ENCODE measurements around the gene SLC26A6. TPM values are rescaled to one million over a fixed set of nuclear protein-coding genes. Genes with fewer than 3 reads are reported as not detected.

SLC26A6 gene
- total RNA-seq, 1 donor from 2014 or later, result 45.5 TPM

DNA sequence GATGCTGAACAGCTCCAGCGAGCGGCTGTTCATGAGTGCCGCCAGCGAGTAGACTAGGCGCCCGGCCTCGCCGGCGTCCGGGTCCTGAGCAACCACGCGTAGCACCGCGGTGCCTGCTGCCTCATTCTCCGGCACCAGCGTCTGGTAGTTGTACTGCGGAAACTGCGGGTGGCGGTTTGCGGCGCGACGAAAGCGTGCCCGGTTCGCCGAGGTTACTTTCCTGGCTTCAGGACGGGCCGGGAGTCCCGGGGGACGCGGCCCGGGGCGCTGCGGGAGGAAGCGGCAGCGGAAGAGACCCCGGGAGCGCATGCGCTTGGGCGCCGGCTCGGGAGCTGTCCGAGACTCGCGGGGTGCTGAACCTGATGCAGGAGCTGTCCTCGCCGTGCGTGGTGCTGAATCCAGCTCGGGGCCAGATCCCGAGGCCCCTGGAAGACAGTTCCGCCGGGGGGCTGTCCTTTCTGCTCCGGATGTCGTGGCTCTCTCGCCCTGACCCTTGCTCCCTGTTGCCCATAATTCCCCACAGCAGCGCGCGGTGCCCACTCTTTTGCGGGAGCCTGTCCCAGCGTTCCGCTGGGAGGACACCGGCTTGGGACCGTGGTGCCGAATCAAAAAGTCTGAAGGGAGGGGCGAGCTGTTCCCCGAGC lies 26.4 kb upstream of the SLC26A6 start:
- DNase-seq (ENCODE audit: low read depth), result no peak

DNA sequence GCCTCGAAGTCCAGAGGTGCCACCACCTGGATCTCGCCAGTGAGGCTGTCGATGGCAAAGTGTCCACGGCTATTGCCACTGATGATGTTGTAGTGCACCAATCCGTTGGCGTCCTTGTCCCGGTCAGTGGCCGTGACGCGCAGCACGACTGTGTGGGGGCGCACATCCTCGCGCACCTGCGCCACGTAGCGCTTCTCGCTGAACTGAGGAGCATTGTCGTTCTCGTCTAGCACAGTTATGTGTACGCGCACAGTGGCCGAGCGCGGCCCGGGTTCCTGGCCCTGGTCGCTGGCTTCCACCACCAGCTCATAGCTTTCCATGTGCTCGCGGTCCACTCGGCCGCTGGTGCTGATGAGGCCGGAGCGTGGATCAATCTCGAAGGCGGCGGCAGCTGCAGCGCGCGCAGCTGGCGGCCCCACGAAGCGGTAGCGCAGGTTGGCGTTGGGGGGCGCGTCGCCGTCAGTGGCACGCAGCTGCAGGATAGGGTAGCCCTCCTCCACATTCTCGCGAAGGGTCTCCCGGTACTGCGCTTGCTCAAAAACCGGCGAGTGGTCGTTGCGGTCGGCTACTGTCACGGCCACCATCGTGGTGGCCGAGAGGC lies 25.6 kb upstream of the SLC26A6 start:
- no peak for DNase-seq (ENCODE audit: low read depth)

DNA sequence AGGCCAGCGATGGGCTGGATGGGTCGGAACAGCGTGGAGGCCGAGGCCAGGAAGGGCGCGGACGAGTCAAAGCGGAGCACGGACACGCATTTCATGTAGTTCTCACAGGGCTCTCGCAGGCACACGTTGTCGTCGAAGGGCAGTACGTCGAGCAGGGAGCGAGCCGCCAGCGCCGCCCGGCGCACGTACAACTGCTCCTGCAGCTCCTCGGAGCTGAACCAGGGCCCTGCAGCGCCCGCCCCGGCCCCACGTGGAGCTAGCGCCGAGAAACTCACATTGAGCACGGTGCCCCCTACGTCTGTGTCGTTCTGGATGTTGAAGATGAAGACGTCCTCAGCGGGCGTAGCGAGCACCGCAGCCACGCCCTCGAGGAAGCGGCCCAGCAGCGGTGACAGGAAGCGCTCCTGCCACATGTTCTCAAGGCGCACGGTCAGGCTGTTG lies 21.6 kb upstream of the SLC26A6 start:
- DNase-seq (ENCODE audit: low read depth), result no peak

DNA sequence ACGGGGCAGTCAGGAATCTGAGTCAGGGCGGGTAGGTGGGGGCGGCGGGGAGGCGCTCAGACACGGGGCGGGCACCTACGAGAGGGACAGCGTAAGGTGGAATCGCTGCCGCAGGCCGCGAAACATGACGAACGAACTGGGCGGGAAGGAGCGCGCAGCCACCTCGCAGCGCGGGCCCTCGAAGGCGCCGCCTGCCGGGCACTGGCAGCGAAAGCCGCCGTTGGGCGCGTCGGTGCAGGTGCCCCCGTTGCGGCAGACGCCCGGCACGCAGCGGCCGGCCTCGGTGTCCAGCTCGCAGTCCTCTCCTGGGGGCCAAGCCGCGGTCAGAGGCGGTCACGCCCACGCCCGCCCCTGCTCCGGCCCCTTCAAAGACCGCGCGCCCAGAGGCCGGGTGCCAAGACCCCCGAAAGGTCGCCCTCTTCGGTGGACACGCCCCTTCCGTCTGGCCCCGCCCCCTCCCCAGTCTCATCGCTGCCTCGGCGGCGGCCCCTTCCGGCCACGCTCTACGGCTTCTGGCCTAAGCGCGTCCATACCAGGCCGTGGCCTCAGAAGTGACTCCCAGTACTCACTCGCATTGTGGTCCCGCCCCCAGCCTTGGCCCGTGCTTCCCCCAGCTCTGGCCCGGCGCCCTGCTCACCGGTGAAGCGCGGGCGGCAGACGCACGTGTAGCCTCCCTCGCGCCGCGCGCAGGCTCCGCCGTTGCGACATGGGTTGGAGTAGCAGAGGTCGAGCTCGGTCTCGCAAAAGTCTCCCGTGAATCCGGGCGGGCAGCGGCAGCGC lies 21.0 kb upstream of the SLC26A6 start:
- peak; percentile 64 for DNase-seq (ENCODE audit: low read depth)

DNA sequence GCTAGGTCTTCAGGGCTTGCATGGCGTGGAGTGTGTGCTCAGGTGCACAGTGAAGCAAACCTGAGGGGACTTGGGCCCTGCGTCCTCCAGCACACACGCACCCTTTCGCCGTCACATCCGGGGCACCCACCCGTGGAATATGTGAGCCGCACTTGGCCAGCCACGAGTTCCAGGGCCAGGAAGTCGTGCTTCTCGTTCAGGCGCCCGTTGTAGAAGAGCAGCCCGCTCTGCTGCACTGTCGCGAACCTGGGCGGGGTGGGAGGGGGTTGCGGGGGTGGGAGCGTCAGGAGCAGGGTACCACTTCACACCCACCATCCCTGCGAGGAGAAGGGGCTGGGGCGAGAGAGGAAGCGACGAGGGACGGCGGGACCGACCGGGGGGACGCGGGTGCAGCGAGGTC lies 20.3 kb upstream of the SLC26A6 start:
- no peak for DNase-seq (ENCODE audit: low read depth)

DNA sequence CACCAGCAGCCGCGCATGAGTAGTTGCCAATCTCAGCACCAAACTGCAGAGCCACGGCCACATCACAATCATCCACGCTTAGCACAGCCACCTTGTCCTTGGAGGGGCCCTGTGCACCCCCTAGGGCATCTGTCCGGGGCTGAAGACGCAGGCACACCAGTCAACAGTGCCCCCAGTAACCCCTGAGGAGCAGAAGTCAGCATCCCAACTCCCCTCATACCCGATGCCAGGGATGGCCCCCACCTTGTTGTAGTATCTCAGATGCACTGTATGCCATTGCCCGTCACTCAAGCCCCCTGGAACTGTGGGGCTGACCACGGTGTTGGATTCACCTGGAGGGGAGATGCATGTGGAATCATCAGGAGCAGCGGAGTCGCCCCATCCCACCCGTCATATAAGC lies 19.8 kb upstream of the SLC26A6 start:
- DNase-seq (ENCODE audit: low read depth), result no peak

DNA sequence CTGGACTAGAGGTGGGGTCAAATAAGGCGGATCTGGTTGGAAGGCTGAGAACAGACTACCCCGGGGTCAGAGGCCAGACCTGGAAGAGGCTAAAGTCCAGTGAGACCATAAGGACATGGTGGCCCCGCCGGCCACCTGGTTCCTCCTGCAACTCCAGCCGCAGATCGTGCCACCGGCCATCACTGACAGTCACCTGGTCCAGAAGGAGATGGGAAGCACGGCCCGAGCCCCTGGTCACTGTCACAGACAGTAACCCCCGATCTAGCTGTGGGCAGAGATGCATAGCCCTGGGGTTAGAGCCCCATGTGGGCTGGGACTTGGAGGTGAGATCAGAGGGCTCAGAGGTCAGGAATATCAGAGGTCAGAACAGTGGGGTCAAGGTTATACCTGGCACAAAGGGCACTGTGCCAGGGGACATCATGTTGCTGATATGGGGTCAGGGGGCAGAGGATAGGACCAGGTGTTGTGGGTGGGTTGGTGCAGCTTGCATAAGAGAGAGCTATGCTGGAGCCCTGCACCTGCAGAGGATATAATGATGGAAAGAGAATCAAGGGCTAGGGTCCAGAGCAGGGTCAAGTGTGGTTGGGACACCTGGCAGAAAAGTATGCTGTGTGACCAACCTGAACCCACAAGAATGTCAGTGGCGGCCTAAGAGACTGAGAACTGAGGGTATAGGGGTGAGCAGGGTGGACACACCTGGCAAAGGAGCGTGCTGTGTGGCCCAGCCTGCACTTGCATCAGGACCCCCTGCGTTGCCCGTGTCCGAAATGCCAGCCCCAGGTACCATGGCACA lies 17.9 kb upstream of the SLC26A6 start:
- DNase-seq (ENCODE audit: low read depth), result no peak

DNA sequence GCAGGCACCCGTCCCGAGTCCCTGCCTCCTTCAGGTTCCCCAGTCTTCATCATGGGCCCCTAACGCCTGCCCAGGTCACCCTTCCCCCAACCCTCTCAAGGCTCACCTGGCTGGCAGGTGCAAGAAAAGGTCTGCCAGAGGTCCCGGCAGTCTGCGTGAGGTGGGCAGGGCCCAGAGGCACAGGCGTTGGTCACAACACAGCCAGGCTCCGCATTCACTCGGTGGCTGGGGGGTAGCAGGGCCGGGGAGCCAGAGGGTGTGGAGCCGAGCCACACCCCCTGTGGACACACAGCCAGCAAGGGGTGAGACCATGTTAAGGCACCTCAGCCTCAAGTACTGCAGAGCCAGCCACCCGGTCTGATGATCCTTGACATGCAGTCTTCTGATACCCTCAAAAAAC lies 16.5 kb upstream of the SLC26A6 start:
- no peak for DNase-seq (ENCODE audit: low read depth)

DNA sequence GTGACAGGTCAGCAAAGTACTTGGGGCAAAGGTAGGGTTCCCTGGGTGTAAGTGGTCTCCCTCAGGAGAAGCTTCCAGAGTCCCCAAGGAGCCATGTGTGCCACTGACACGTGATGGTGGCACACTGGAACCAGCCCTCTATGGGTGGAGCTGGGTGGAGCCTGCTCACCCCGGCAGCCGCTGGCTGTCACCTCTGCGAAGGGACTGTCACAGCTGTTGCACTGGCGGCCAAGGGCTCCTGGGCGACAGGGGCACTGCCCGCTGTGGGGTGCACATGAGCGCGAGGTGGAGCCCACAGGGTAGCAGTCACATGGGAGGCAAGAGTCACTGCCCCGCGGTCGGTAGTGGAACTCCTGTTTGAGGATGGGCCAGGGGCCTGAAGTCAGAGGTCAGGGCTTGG lies 15.5 kb upstream of the SLC26A6 start:
- no peak for DNase-seq (ENCODE audit: low read depth)

DNA sequence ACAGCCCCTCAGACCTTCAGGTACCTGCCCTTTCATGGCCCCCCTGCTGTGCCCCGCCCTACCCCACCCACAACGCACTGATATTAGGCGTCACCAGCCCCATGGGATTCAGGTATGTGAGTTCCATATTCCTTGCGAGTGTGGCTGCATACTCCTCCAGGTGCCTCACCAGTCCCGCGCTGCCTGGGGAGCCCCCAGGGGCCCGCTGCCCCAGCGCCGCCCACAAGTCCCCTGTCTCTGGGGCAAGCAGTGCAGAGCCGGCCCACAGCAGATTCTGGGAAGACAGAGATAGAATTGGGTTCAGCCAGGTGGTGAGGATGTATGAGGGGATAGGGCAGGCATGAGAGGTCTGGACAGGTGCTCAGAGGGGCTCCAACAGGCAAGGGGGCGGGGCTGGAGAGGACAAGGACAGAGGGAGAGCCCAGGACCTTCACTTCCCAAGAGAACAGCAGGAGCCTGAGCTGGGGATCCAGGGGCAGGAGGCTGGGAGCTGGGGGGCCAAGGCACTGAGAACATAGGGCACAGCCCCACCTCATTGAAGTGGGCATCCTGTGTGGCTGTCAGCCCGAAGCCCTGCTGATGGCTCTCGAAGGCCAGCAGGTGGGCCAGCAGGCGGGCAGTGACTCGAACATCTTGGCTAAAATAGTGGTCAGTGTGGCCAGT lies 13.1 kb upstream of the SLC26A6 start:
- no peak for DNase-seq (ENCODE audit: low read depth)

DNA sequence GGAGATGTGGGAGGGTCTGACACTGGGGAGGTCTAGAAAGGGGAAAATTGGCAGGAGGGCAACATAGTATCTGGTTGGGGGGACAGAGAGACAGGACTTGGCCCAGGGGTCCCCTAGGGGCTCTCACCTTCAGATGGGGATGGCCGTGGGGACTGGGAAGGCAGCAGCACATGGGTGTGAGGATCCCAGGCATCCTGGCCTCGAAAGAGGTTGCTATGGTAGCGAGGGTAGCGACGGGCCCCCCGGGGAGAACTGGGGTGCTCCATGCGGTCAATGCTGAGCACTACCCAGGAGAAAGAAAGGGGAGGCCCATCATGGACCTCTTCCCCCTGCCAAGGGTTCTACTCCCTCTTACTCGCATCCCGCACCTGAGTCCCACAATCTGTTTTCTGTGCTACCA lies 12.5 kb upstream of the SLC26A6 start:
- DNase-seq (ENCODE audit: low read depth), result no peak

DNA sequence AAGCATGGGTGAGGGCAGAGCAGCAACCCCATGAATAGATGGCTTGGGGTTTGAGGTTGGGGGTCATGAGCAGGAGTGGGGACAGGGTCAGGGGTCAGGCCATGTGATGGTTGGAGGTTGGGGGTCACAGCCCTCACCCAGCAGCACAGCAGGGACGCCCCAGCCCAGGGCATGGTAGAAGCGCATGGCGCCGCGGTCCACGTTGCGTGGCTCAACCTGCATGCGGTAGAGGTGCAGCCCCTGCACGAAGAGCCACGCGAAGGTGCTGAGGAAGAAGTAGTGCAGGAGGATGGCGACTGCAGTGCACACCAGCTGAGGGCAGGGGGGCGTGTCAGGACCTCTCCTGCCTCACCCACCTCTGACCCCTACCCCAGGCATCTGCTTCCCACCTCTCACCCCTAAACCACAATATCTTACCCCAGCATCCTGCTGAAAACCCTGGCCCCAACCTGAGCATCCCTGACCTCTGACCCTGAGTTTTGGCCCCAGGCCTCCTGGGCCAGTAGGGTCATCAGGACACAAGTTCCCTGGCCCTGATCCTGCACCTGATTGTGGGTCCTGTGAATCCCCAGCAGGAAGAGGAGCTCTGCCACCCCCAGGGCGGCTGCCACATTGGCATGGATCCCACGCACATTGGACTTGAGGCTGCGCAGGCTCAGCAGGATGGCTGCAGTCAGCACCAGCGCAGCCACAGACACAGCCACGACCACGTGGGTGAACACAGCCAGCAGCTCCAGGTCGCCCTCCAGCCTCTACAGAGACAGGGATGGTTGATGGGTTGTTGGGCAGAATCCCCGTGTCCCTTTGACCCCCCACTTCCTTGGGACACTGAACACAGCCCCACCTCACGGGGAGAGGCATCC lies 9.9 kb upstream of the SLC26A6 start:
- no peak for DNase-seq (ENCODE audit: low read depth)

DNA sequence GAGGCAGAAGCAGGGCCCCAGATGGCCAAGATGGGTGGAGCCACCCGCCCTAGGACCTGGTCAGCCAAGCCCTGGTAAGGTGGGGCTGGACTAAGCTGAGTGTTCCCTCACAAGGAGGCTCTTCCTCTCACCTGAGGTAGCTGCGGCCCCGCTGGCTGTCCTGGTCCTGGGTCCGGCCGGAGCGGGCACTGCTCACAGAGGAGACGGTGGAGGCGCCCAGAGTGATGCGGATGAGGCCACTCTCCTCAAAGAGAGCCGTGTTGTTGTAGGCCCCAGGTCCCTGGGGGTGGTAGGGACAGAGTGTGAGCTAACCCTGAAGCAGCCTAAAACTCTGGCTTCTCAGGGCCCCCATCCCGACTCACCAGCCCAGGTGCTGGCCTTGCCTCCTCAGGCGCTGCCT lies 7.3 kb upstream of the SLC26A6 start:
- DNase-seq (ENCODE audit: low read depth), result no peak

DNA sequence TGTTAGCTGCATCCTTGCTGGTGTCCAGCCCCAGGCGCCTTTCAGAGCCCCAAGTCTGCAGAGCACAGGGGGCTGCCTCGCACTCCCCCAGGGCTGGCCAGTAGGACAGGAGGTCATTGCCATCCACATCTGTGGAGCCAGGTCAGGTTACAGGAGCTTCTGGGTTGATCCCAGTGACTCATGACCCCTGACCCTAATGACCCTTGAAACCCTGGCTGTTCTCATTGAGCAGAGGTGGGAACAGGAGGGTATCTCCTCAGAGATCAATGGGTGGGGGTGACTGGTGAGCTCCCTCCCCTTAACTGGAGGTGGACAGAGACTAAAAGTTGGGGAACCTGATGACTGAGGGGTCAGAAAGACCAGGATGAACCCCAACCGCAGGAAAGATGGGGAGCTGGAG lies 6.1 kb upstream of the SLC26A6 start:
- no peak for DNase-seq (ENCODE audit: low read depth)

DNA sequence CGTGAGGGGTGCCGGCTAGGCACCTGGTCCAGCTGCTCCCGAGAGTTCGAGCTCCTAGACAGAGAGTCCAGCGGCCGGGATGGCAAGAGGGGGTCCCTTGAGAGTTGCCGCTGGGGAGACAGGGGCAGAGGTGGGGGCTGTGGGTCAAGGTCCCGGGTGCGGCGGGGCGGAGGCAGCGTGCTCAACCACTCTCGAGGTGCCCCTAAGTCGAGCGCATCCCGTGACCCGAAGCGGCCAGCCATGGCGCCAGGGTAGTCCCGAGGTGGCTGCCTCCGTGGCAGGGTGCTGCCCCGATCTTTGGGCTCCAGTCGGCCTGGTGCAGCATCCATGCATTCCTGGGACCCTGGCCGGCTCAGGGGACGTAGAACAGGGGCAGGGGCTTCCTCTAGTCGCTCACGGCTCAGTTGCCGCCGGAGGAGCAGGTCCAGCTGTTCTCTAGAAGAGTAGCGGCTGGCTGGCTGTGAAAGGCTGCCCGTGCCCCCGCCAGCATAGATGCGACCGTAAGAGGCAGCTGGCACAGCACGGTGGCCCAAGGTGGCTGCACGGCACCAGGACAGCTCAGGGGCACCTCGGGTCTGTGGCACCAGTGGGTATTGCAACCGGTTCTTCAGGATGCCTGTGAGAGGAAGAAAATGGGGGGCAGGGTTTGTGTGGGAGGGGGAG lies 4.8 kb upstream of the SLC26A6 start:
- DNase-seq (ENCODE audit: low read depth), result no peak

DNA sequence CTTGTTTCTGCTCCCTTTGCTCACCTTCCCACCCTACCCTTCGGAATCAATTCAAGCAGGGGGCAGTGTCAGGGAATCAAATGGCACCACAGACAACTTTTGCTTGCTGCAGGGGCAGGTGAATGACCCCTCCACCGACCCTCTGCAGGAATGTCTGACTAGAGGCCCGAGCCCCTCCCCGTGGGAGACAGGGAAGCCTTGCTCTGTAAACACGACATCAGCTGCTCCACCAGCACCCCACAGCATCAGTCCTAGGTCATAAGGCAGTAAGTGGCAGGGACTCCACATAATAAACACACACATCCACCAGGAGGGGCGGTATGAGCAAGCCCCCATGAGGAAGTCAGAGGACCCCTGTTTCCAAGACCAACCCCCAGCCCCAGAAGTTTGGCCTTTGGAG lies 2.0 kb upstream of the SLC26A6 start:
- no peak for DNase-seq (ENCODE audit: low read depth)

DNA sequence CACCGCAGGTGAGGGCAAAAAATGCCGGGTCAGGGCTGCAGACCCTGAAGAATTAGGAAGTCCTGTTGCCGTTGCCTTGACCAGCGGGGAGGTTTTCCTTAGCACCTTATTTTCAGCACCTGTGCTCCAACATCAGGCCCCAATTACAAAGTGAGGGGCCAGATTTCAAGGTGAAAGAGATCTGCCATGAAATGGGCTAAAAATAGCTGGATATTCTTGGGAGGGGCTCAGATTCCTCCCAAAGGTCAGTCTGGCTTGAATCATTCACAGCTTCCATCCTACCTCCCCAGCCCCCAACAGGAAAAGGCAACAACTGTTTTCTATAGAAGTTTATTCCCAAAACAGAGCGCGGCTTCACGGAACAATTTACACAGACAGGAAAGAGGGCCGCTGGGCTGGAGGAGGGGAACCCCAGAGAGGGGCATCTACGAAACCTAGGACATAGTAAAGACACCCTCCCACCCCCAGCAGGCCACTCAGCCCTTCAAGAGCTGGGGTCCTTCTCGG lies 941 bp upstream of the SLC26A6 start:
- no peak for DNase-seq (ENCODE audit: low read depth)

DNA sequence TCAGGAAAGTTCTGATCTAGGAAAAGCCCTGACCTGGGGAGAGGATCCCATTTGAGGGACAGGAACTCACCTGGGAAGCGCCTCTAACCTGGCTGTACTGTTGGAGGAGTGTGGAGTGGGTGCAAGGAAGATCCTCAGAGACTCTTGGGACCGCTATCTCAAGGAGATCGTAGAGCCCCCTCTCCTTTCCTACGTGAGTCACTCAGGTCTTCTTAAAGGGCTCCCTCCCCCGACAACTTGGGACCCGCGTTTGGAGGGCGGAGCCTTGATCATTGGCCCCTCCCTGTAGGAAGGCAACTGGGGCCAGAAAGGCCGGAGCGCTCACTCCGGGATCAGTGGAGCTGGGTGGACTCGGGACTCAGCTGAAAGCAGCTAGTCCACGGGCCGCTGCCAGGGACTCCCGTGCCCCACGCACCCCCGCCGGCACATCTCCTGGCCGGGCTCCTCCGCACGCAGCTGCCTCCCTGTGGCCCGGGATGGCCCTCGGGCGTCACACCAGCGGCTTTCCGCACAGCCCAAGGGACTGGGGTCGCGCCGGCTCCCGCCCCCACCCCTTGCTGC lies 520 bp downstream of the SLC26A6 start:
- peak; percentile 38 for DNase-seq (ENCODE audit: low read depth)

DNA sequence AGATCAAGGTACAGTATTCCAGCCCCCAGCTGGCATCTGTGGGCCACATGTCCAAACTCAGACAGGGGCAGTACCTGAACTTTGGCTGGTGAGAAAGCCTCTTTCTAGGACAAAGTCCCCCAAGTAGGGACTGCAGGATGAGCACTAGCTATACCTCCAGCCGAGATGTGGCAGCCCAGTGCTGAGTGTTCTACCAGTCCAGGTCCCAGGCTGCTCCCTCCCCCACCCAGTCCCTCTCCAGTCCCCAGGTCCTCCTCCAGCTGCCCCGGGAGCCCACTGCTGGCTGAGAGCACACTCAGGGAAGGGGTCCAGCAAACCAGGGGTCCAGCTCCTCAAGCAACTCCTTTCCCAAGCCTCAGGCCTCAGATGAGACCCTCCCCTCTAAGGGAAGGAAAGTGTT lies 1.5 kb downstream of the SLC26A6 start:
- DNase-seq (ENCODE audit: low read depth), result no peak

DNA sequence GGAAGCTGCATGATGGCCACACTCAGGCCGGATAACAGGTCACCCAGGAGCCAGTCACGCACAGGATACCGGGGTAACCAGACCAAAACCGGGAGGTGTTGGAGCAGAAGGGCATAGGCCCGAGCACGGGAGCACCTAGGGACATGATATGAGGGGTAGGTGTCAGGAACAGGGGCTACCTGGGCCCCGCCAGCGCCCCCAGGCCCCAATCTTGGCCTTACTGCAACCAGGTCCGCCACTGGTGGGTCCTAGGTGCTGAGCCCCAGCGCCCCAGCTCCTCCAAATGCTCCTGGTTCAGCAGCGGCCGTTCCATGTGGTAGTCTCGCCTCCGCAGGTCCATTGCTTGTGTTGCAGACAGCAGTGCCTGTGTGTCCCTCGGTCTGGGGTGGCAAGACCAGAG lies 2.0 kb downstream of the SLC26A6 start:
- no peak for DNase-seq (ENCODE audit: low read depth)
